ENCODE data around the gene MYOF. TPM values are rescaled to one million over a fixed set of nuclear protein-coding genes. Genes with fewer than 3 reads are reported as not detected.

The MYOF gene
- polyA plus RNA-seq, 3 donors: 9.7 to 29.1 (median 14.5) TPM

DNA sequence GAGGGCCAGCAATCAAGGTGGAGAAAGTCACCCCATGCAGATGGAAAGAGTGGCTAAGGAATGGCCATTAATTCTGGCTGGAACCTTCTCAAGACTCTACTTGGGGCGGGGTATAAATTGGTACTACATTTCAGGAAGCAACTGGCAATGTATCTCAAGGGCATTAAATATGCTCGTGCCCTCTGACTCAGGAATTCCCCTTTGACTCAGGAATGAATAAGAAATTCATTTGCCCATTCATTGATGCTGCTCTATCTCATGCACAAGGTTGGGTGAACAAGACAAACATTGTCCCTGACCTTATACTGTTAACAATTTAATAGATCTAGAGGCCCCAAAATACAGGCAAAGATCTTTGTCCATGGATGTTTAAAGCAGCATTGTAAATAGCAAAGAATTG, 188.1 kb downstream of the MYOF start:
- no peak overlapping the region for H3K27ac ChIP-seq (ENCODE audit: low read depth in 1 of 2, low read length in 2 of 2)
- H3K36me3 ChIP-seq (replicated peaks in 1 of 2; ENCODE audit: control insufficient read depth in 1 of 2, insufficient read depth in 2 of 2, low read length in 2 of 2): no peaks in the 10 kb centered on the region
- no peak overlapping the region for H3K9ac ChIP-seq (ENCODE audit: insufficient read depth, low read length, poor library complexity, severe bottlenecking)
- H3K27me3 Mint-ChIP-seq (ENCODE audit: low read depth in 3 of 3): peaks cover 2 to 6% (median 4%) of the 10 kb centered on the region in 3 donors
- H3K36me3 Mint-ChIP-seq: no peaks in the 10 kb centered on the region
- H3K27ac Mint-ChIP-seq: no peak overlapping the region
- no peaks in the 10 kb centered on the region for H3K4me1 Mint-ChIP-seq
- H3K9me3 Mint-ChIP-seq: no peaks in the 10 kb centered on the region
- H3K9me3 ChIP-seq (replicated peaks in 1 of 2; ENCODE audit: control insufficient read depth in 1 of 2, insufficient read depth in 1 of 2, low read length in 2 of 2): no peaks in the 10 kb centered on the region
- intact Hi-C loops (cut with micrococcal nuclease): no loop called here
- TF ChIP-seq, protein P1, sequence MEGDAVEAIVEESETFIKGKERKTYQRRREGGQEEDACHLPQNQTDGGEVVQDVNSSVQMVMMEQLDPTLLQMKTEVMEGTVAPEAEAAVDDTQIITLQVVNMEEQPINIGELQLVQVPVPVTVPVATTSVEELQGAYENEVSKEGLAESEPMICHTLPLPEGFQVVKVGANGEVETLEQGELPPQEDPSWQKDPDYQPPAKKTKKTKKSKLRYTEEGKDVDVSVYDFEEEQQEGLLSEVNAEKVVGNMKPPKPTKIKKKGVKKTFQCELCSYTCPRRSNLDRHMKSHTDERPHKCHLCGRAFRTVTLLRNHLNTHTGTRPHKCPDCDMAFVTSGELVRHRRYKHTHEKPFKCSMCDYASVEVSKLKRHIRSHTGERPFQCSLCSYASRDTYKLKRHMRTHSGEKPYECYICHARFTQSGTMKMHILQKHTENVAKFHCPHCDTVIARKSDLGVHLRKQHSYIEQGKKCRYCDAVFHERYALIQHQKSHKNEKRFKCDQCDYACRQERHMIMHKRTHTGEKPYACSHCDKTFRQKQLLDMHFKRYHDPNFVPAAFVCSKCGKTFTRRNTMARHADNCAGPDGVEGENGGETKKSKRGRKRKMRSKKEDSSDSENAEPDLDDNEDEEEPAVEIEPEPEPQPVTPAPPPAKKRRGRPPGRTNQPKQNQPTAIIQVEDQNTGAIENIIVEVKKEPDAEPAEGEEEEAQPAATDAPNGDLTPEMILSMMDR (IDR thresholded peaks at IDR 0.05): no peak
- H2AFZ ChIP-seq (ENCODE audit: insufficient read depth, low read depth, low read length, poor library complexity, severe bottlenecking): no peak overlapping the region
- no peak overlapping the region for H3K4me3 ChIP-seq (replicated peaks in 1 of 3; ENCODE audit: low read depth in 2 of 3, low read length in 3 of 3)
- WGBS (ENCODE audit: insufficient coverage): 71% methylated on average over 2 of the region's 2 CpGs
- H4K20me1 ChIP-seq (ENCODE audit: insufficient read depth, low read length): no peaks in the 10 kb centered on the region
- H3K27me3 ChIP-seq (ENCODE audit: control insufficient read depth in 2 of 2, insufficient read depth in 2 of 2, low read length in 2 of 2): no peaks in the 10 kb centered on the region
- peak in 1 of 3 donors; percentile 16 for DNase-seq
- no peak overlapping the region for H3K4me3 Mint-ChIP-seq
- H3K4me1 ChIP-seq (ENCODE audit: control insufficient read depth in 1 of 2, insufficient read depth in 2 of 2, low read length in 2 of 2): no peaks in the 10 kb centered on the region
- H3K4me2 ChIP-seq (replicated peaks; ENCODE audit: extremely low read depth, low read length, poor library complexity, severe bottlenecking): no peak overlapping the region
- H3K79me2 ChIP-seq (ENCODE audit: insufficient read depth, low read length): no peaks in the 10 kb centered on the region

DNA sequence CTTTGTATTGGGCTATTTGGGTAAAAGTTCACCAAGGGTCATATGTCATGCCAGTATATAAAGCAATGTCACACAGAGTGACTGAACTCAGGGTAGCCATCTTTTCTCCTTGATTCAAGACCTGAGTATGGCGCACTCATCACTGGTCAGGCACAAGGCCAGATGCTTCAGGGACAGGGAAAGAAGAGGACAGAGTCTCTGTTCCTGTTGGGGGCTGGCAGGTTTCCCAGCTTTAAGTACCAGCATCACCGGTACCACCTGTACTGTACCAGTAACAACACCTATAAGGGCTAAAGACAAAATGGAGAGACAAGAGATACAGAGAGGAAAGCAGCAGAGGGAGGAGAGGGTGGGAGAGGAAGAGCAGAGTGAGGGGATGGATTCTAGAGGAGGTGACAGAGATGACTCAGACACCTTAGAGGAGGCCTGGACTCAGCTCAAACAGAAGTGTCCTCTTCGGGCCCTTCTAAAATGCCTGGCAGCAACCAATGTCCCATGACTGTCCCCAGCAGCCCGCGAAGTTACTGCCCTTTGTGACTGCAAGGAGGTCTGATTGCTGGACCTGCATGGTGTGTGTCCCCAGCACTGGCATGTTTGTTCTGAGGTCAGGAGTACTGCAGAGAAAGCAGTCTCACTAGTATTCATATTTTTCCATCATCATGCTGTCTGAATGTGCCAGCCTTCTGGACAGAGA, 191.3 kb downstream of the MYOF start:
- Histone ChIP-seq H3K36me3 (replicated peaks in 1 of 2; ENCODE audit: control insufficient read depth in 1 of 2, insufficient read depth in 2 of 2, low read length in 2 of 2) (no peaks in the 10 kb centered on the region), H4K20me1 (ENCODE audit: insufficient read depth, low read length) (no peaks in the 10 kb centered on the region), H3K4me1 (ENCODE audit: control insufficient read depth in 1 of 2, insufficient read depth in 2 of 2, low read length in 2 of 2) (no peaks in the 10 kb centered on the region), H3K9ac (ENCODE audit: insufficient read depth, low read length, poor library complexity, severe bottlenecking) (no peak overlapping the region), H3K4me3 (replicated peaks in 1 of 3; ENCODE audit: low read depth in 2 of 3, low read length in 3 of 3) (no peak overlapping the region), H3K27me3 (ENCODE audit: control insufficient read depth in 2 of 2, insufficient read depth in 2 of 2, low read length in 2 of 2) (no peaks in the 10 kb centered on the region), H2AFZ (ENCODE audit: insufficient read depth, low read depth, low read length, poor library complexity, severe bottlenecking) (no peak overlapping the region), H3K4me2 (replicated peaks; ENCODE audit: extremely low read depth, low read length, poor library complexity, severe bottlenecking) (no peak overlapping the region), H3K27ac (ENCODE audit: low read depth in 1 of 2, low read length in 2 of 2) (no peak overlapping the region), H3K79me2 (ENCODE audit: insufficient read depth, low read length) (no peaks in the 10 kb centered on the region), H3K9me3 (replicated peaks in 1 of 2; ENCODE audit: control insufficient read depth in 1 of 2, insufficient read depth in 1 of 2, low read length in 2 of 2) (no peaks in the 10 kb centered on the region)
- TF ChIP-seq, protein P1 (IDR thresholded peaks at IDR 0.05): no peak
- no peak for DNase-seq
- WGBS (ENCODE audit: insufficient coverage): no CpG with 5 or more reads among the region's 5 CpGs
- intact Hi-C loops (cut with micrococcal nuclease): no loop called here
- Mint-ChIP-seq H3K36me3 (no peaks in the 10 kb centered on the region), H3K27ac (peak overlapping the region in 2 of 7 donors; percentile 33 to 57), H3K27me3 (ENCODE audit: low read depth in 3 of 3) (peaks cover 2 to 11% (median 4%) of the 10 kb centered on the region in 3 donors), H3K4me3 (no peak overlapping the region), H3K4me1 (no peaks in the 10 kb centered on the region), H3K9me3 (no peaks in the 10 kb centered on the region)
